ENCODE measurements around the gene MICU2.

DNA sequence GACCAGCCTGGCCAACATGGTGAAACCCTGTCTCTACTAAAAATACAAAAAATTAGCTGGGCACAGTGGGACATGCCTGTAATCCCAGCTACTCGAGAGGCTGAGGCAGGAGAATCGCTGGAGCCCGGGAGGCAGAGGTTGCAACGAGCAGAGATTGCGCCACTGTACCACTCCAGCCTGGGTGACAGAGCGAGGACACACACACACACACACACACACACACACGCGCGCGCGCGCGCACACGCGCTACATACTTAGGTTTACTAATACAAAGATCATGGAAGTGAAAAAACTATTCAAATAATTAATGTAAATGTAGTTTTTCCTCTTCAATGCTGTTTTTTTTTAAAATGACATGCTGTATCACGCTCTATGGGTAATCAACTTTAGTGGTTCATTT is 86.4 kb downstream of the MICU2 start:
- TF ChIP-seq CTCF (conservative IDR thresholded peaks at IDR 0.05; ENCODE audit: low read depth in 2 of 2) (no peak), ETS1 (IDR thresholded peaks at IDR 0.05) (no peak), JUNB (IDR thresholded peaks at IDR 0.05; ENCODE audit: unreplicated experiment) (no peak), POLR2AphosphoS5 (IDR thresholded peaks at IDR 0.05; ENCODE audit: low read depth) (no peak), EZH2phosphoT487 (IDR thresholded peaks at IDR 0.05; ENCODE audit: unreplicated experiment) (no peak), REST (IDR thresholded peaks at IDR 0.05; ENCODE audit: unreplicated experiment) (no peak), ZNF462 (CRISPR knock-in tag; IDR thresholded peaks at IDR 0.05) (no peak)

Data from GM23338 (cell line).